NCI-H2171 treated with DMSO at 0.1 percent for 48 hours (cell line): ENCODE data around the gene ACOXL.

Experiments
- DNase-seq: peaks from one replicate; lab custom pipeline; 2025; lab: John Stamatoyannopoulos, UW

Gene ACOXL

GRCh38 chr2:111167076-111167862 lies 434.9 kb downstream of the ACOXL start:
- DNase-seq: no peak

GRCh38 chr2:111167863-111168162 lies 435.4 kb downstream of the ACOXL start:
- DNase-seq: no peak
